Keratinocyte (primary cell): ENCODE measurements around the gene SLX4.

Source experiments
- CTCF ChIP-seq, 3 experiments: IDR thresholded peaks in 1 of 3; conservative IDR thresholded peaks in 1 of 3; optimal IDR thresholded peaks in 1 of 3; 2 replicates in 2 of 3; 3 replicates in 1 of 3; pipeline versions ENCODE3 to v1.5.1; 2011; ENCODE audit warnings: low read length in 3 of 3, mild to moderate bottlenecking in 3 of 3, moderate library complexity in 2 of 3, control low read depth in 1 of 3, inconsistent platforms in 1 of 3; ENCODE audit not compliant: insufficient read depth in 2 of 3; ENCODE audit errors: extremely low read depth in 1 of 3
- EZH2 ChIP-seq: IDR thresholded peaks from one replicate; pipeline ENCODE4 v1.6.1; 2012; ENCODE audit warnings: inconsistent platforms, mild to moderate bottlenecking, low read length, moderate library complexity

- TF ChIP-seq CTCF (optimal IDR thresholded peaks at IDR 0.05 in 1 of 3, IDR thresholded peaks at IDR 0.05 in 1 of 3, conservative IDR thresholded peaks at IDR 0.05 in 1 of 3; ENCODE audit: extremely low read depth in 1 of 3, insufficient read depth in 2 of 3, low read length in 3 of 3) (no peak), EZH2 (no peak)
Observed at GRCh38 chr16:3564130-3564888, 47.1 kb downstream of the SLX4 start.
